ENCODE data around the gene LRP11. TPM values are rescaled to one million over a fixed set of nuclear protein-coding genes. Genes with fewer than 3 reads are reported as not detected.

Gene LRP11
- total and polyA plus RNA-seq, 10 of the 15 experiments (the other 5 are each of a cell fraction or from before 2014, with no cell fraction given), result under 0.01 to 0.23 (median 0.03) TPM; not detected in 6

DNA sequence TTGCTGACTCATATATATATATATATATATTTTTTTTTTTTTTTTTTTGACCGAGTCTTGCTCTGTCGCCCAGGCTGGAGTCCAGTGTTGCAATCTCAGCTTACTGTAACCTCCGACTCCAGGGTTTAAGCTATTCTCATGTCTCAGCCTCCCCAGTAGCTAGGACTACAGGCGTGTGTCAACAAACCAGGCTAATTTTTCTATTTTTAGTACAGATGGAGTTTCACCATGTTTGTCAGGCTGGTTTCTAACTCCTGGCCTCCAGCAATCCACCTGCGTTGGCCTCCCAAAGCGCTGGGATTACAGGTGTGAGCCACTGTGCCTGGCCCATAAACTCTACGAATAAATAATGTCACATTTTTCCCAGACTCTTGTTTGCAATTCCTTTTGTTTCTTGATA lies 4.8 kb downstream of the LRP11 start:
- ChIA-PET POLR2A (no interaction called here), CTCF (no interaction called here), SMC1A (ENCODE audit: uncharacterized antibody, unreplicated experiment) (no interaction called here), RAD21 (ENCODE audit: unreplicated experiment) (no interaction called here)
- Histone ChIP-seq H3K27me3 (replicated peaks in 1 of 2; ENCODE audit: control insufficient read depth in 2 of 2, insufficient read depth in 2 of 2, low read length in 1 of 2) (peaks cover 5 to 12% of the 10 kb centered on the region in 2 experiments), H3K4me3 (no peak overlapping the region), H3K9ac (ENCODE audit: control insufficient read depth, insufficient read depth, low read length) (no peak overlapping the region), H3K9me3 (replicated peaks; ENCODE audit: control insufficient read depth, insufficient read depth, low read length) (no peaks in the 10 kb centered on the region; the same call in 2 of the 3 replicates), H3K4me1 (ENCODE audit: control insufficient read depth, insufficient read depth, low read length) (no peaks in the 10 kb centered on the region; the same call in 1 of the 2 replicates), H3K4me2 (ENCODE audit: control insufficient read depth, insufficient read depth) (no peak overlapping the region), H4K20me1 (ENCODE audit: control insufficient read depth, insufficient read depth) (no peaks in the 10 kb centered on the region), H3K36me3 (ENCODE audit: control insufficient read depth in 2 of 2, insufficient read depth in 2 of 2, low read length in 1 of 2) (no peaks in the 10 kb centered on the region), H3K79me2 (ENCODE audit: control insufficient read depth, insufficient read depth, low read length) (no peaks in the 10 kb centered on the region), H3K27ac (ENCODE audit: control insufficient read depth, insufficient read depth) (no peak overlapping the region), H2AFZ (ENCODE audit: control insufficient read depth, low read depth, low read length) (no peak overlapping the region)
- intact Hi-C loops (cut with micrococcal nuclease; ENCODE audit: unreplicated experiment) (no loop called here), in situ Hi-C loops (cut with MboI) (no loop called here)
- no peak for DNase-seq (ENCODE audit: low read depth, low spot score)
- WGBS (ENCODE audit: insufficient coverage, insufficient replicate concordance, low lambda C conversion rate, missing lambda C conversion rate), result 18% methylated on average over 5 of the region's 7 CpGs
- no peak for FAIRE-seq
- TF ChIP-seq, protein P1, sequence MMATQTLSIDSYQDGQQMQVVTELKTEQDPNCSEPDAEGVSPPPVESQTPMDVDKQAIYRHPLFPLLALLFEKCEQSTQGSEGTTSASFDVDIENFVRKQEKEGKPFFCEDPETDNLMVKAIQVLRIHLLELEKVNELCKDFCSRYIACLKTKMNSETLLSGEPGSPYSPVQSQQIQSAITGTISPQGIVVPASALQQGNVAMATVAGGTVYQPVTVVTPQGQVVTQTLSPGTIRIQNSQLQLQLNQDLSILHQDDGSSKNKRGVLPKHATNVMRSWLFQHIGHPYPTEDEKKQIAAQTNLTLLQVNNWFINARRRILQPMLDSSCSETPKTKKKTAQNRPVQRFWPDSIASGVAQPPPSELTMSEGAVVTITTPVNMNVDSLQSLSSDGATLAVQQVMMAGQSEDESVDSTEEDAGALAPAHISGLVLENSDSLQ (IDR thresholded peaks at IDR 0.05), result no peak
- no peak for TF ChIP-seq FOS (IDR thresholded peaks at IDR 0.05; ENCODE audit: borderline replicate concordance, extremely low read depth, insufficient read length)
- no peak for TF ChIP-seq MTA3 (IDR thresholded peaks at IDR 0.05; ENCODE audit: borderline replicate concordance, low read length)
- no TSS peak for BruUV-seq (replicated peaks)
- ATAC-seq, result no peak

DNA sequence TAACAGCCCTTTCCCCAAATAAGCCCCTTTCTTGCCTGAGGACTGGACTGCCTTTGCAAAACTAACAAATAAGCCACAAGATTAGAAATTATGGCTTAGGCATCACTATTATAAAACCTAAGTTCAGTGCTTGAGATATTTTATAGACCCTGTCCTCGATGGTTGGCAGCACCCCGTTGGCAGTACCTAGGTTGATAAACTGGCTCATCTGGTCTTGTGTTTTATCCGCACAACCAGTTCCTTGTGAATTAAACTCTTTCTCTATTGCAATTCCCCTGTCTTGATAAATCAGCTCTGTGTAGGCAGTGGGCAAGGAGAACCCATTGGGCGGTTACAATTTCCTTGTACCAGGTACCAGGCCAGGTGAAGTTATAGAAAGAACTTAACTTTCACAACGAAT lies 6.6 kb downstream of the LRP11 start:
- Histone ChIP-seq H3K27ac (ENCODE audit: control insufficient read depth, insufficient read depth) (no peak overlapping the region), H3K9ac (ENCODE audit: control insufficient read depth, insufficient read depth, low read length) (no peak overlapping the region), H3K4me3 (no peak overlapping the region), H4K20me1 (ENCODE audit: control insufficient read depth, insufficient read depth) (no peaks in the 10 kb centered on the region), H2AFZ (ENCODE audit: control insufficient read depth, low read depth, low read length) (no peak overlapping the region), H3K9me3 (replicated peaks; ENCODE audit: control insufficient read depth, insufficient read depth, low read length) (no peaks in the 10 kb centered on the region), H3K36me3 (ENCODE audit: control insufficient read depth in 2 of 2, insufficient read depth in 2 of 2, low read length in 1 of 2) (no peaks in the 10 kb centered on the region), H3K4me1 (ENCODE audit: control insufficient read depth, insufficient read depth, low read length) (no peaks in the 10 kb centered on the region), H3K4me2 (ENCODE audit: control insufficient read depth, insufficient read depth) (no peak overlapping the region), H3K27me3 (replicated peaks in 1 of 2; ENCODE audit: control insufficient read depth in 2 of 2, insufficient read depth in 2 of 2, low read length in 1 of 2) (peaks cover 5 to 7% of the 10 kb centered on the region in 2 experiments; a peak in 3 of 4 replicates), H3K79me2 (ENCODE audit: control insufficient read depth, insufficient read depth, low read length) (no peaks in the 10 kb centered on the region)
- POLR2A ChIA-PET, result no interaction called here
- in situ Hi-C loops (cut with MboI) (no loop called here), intact Hi-C loops (cut with micrococcal nuclease; ENCODE audit: unreplicated experiment) (no loop called here)
- SMC1A ChIA-PET (ENCODE audit: uncharacterized antibody, unreplicated experiment), result interaction anchor here (0.6 kb wide), 1 partner anchor 11 kb away, joined by 3 read pairs; no protein-coding TSS in a partner anchor
- 59% methylated on average over 5 of the region's 5 CpGs for WGBS (ENCODE audit: insufficient coverage, insufficient replicate concordance, low lambda C conversion rate, missing lambda C conversion rate)
- RAD21 ChIA-PET (ENCODE audit: unreplicated experiment), result no interaction called here
- CTCF ChIA-PET, result no interaction called here
- FAIRE-seq (no peak), ATAC-seq (no peak), DNase-seq (ENCODE audit: low read depth, low spot score) (no peak)
- BruUV-seq (replicated peaks), result no TSS peak
- no peak for TF ChIP-seq NR2C2 (IDR thresholded peaks at IDR 0.05; ENCODE audit: borderline replicate concordance, control insufficient read depth, insufficient read length, low read depth)
- no peak for TF ChIP-seq BACH1 (IDR thresholded peaks at IDR 0.05; ENCODE audit: borderline replicate concordance)
- TF ChIP-seq SRF (IDR thresholded peaks at IDR 0.05; ENCODE audit: low read depth in 2 of 2, low read length in 2 of 2), result no peak
- TF ChIP-seq MXI1 (IDR thresholded peaks at IDR 0.05; ENCODE audit: low read depth, low read length), result no peak
- TF ChIP-seq JUND (IDR thresholded peaks at IDR 0.05; ENCODE audit: low read depth, low read length), result no peak
- TF ChIP-seq KDM1A (IDR thresholded peaks at IDR 0.05; ENCODE audit: borderline replicate concordance), result no peak
- TF ChIP-seq STAT3 (IDR thresholded peaks at IDR 0.05; ENCODE audit: low read depth, low read length), result no peak
- no peak for TF ChIP-seq ESRRA (IDR thresholded peaks at IDR 0.05; ENCODE audit: low read length)
- TF ChIP-seq MTA2 (IDR thresholded peaks at IDR 0.05; ENCODE audit: low read depth), result no peak
- TF ChIP-seq NFIC (IDR thresholded peaks at IDR 0.05; ENCODE audit: low read depth, low read length), result no peak
- TF ChIP-seq CHD1 (IDR thresholded peaks at IDR 0.05; ENCODE audit: low read depth, low read length), result no peak
- TF ChIP-seq HDAC2 (IDR thresholded peaks at IDR 0.05), result no peak
- no peak for TF ChIP-seq NR2F1 (conservative IDR thresholded peaks at IDR 0.05)
- no peak for TF ChIP-seq YY1 (IDR thresholded peaks at IDR 0.05; ENCODE audit: low read depth, low read length)
- no peak for TF ChIP-seq TAF1 (IDR thresholded peaks at IDR 0.05; ENCODE audit: borderline replicate concordance, low read depth, low read length)
- no peak for TF ChIP-seq ZNF217 (IDR thresholded peaks at IDR 0.05)
